Sigmoid colon (tissue), 4 donors: ENCODE measurements around the gene GRHPR.

Experiments
- CTCF ChIP-seq, 4 experiments: fragments of 450-650 bp in 3 of 4; fragments of 200-600 bp in 1 of 4; IDR thresholded peaks; one replicate each; pipeline ENCODE4 v1.5.1; 2016 to 2019; ENCODE audit warnings: antibody characterized with exemption in 4 of 4, mild to moderate bottlenecking in 3 of 4, moderate library complexity in 2 of 4
- EP300 ChIP-seq, 4 donors: sonication (generic); formaldehyde crosslinking; IDR thresholded peaks; one replicate each; pipeline ENCODE4 v1.6.1; 2017; ENCODE audit warnings: antibody characterized with exemption in 4 of 4
- POLR2A ChIP-seq, 2 donors: fragments of 450-650 bp; IDR thresholded peaks; one replicate each; pipeline ENCODE4 v1.6.1; 2016; ENCODE audit warnings: antibody characterized with exemption in 2 of 2, mild to moderate bottlenecking in 2 of 2, moderate library complexity in 2 of 2
- POLR2AphosphoS5 ChIP-seq, 4 donors: sonication (generic); formaldehyde crosslinking; IDR thresholded peaks; one replicate each; pipeline ENCODE4 v1.6.1; 2017; ENCODE audit warnings: antibody characterized with exemption in 4 of 4

- TF ChIP-seq CTCF (IDR thresholded peaks at IDR 0.05): no peak
- TF ChIP-seq POLR2A (IDR thresholded peaks at IDR 0.05): no peak
- TF ChIP-seq POLR2AphosphoS5 (IDR thresholded peaks at IDR 0.05): no peak
- no peak for TF ChIP-seq EP300 (IDR thresholded peaks at IDR 0.05)
Observed at GRCh38 chr9:37383876-37384746, 38.4 kb upstream of the GRHPR start.
